Stimulated activated CD4-positive, alpha-beta T cell treated with anti-CD3 and anti-CD28 coated beads, Interleukin-2, amount 100 ng/mL, for 4 hours (primary cell): ENCODE measurements around the gene IL5RA.

ENCODE experiments used
- DNase-seq: peaks from one replicate; pipeline ENCODE4 v3.0.0-alpha.2; 2020; ENCODE audit warnings: low read depth

IL5RA gene, protein sequence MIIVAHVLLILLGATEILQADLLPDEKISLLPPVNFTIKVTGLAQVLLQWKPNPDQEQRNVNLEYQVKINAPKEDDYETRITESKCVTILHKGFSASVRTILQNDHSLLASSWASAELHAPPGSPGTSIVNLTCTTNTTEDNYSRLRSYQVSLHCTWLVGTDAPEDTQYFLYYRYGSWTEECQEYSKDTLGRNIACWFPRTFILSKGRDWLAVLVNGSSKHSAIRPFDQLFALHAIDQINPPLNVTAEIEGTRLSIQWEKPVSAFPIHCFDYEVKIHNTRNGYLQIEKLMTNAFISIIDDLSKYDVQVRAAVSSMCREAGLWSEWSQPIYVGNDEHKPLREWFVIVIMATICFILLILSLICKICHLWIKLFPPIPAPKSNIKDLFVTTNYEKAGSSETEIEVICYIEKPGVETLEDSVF

GRCh38 chr3:3110299-3110630 lies at the start of gene IL5RA:
TSS of gene IL5RA (minus strand) at chr3:3110374. CDS start at chr3:3104984, 5,390 bp downstream.
- DNase-seq, result no peak

- no peak for DNase-seq
Observed at GRCh38 chr3:3157484-3157883, 47.3 kb upstream of the IL5RA start.

DNA sequence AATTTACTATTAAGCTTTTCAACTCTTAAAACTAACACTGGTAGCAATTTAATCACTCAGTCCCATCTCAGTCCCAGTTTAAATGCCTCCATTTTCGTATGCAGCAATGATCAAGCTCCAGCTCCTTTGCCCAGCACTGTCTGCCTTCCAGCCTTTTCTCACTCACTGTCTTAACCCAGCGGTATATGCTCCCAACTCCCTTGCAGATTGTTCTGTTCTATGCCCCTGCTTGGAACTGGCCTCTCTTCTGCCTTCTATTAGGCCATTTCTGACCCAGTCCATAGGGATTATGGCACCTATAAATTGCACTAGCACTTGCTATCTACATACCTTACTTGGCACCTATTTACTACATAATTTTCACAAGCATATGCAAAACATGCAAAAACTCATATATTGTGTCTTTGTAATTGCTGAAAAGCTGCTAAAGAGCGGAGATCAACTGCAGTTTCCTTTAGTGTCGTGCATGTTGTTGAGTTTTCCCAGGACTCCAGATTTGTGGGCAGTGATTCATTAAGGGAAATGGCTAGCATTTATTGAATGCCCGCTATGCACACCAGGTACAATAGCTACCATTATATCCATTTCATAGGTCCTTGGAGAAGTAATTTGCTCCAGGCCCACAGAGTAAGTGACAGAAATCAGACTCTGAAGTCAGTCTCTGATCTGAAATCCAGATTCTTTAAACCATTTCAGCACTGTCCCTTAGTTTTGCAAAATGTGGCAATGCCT lies 44.9 kb upstream of the IL5RA start:
- DNase-seq, result no peak

DNA sequence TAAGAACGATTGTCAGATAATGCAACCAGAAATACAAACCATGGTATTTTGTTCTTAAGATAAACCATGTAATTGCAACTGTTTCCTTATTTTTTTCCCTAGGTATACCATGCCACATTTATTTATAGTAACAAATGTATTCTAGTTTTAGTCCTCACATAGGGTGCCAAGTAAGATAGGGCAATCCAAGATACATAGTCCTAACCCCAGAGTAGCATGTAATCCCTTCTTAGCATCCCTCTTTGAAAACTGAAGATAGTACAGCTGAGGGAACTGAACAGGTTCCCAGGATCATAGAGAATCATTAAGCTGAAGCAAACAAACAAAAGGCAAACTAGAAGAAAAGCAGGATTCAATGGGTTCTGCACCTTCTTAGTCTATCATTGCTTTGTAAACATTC lies 41.3 kb upstream of the IL5RA start:
- DNase-seq, result no peak

DNA sequence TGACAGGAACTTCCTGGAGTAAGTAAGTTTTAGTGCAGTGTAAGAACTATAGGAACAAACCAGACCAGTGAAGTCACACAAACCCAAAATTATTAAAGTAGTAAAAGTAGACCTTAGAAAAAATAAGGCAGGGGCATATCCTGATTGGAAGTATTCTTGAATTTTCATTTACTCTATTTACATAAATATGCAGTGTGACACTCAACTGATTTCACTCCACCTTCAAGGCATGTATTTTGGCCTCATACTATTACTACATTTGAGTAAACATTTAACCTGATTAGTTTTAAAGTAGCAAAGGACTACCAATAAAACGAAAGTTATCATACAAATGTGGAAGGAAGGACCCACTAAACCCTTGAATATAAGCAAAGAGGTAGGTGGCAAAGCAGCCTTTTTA lies 39.4 kb upstream of the IL5RA start:
- no peak for DNase-seq

DNA sequence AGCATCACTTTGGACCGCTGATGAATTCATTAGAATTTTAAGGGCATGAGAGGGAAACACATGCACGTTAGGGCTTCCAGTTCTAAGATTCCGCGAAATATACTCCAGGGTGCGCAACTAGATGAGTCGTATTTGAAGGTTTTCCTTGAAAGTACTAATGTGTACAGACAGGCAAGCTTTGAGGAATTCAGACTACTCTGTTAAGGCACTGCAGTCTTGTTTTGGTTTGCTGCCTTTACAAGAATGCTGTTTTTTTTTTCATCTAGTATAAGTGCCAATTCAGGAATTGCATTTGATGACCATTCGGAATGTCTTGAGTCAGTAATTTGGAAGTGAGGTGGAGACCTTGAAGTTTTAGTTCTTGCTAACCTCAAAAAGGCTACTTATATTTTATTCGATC lies 35.7 kb upstream of the IL5RA start:
- no peak for DNase-seq

DNA sequence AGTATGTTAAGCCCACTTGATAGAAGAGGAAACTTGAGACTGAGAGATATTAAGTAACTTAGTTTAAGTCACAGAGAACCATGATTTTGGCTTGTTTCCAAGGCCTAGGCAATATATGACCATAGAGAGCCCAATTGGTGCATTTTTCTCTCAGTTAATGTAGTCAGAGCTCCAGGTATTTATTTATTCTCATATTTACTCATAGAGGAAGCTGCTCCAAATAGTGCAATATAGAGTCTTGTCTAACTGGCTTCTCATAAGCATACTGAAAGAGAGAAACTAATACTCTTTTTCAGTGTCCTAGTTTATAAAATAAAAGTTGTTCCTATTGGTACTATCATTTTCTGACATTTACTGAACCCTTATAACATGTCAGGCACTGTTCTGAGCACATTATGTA lies 31.8 kb upstream of the IL5RA start:
- DNase-seq, result no peak

DNA sequence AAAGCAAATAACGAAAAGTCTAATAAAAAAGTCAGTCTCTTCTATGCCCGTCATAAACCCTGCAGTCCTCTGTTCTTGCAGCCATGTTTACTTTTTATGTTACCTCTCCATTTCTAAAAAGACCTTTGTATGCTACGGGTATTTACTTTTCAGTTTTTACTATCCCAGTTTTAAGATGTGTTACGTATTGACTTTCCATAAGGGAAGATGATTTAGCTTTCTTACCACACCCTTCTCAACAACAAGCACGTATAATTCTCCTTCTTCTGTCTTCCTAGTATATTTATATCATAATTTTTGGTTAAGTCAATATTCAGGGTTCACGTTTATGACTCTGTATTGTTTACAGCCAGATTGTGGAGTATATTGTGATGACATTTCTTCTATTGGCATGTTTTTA lies 27.4 kb upstream of the IL5RA start:
- DNase-seq, result no peak

DNA sequence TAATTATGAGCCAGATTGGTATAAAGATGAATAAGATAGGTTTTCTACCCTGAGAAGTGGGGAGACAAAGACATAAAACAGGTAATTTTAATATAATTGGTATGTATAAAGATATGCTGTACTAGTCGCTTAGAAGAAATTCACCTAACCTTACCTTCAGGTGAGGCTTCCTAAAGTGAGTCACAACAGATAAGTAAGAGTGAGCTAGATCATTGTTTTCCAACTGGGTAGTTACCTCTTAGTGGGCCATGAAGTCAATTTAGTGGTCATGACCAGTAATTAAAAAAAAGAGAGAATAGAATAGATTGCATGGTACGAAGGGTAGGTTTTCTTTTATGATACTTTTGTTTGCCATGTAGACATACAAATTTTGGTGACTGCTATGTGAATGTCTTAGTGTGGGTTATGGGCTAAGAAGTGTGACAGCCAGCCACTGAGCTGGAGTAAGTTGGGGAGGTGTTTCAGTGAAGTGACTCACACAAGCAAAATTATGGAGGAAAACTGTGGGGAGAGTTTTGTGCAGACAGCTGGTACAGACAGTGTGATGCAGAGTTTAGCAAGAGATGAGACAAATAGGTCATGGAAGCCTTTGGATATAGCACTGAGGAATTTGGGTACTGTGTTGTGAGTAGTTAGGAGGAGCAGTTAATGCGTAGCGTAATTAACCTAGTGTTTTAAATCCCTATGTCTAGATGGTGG lies 24.7 kb upstream of the IL5RA start:
- DNase-seq, result no peak

DNA sequence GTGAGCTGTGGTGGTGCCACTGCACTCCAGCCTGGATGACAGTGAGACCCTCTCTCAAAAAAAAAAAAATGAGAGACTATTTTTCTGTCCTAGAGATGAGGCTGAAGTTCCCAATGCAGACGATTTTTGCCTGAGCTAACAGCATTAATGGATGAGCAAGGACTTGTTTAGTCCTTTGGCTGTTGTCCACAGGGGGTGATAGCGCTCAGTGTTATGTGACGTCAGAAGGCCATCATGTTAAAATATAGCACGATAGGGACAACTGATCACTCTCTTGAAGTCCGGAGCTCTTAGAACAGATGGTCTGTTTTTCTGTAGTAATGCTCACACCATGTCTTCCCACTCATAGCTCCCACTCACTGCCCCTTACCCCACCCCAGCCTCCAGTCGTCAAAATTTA lies 23.3 kb upstream of the IL5RA start:
- no peak for DNase-seq

DNA sequence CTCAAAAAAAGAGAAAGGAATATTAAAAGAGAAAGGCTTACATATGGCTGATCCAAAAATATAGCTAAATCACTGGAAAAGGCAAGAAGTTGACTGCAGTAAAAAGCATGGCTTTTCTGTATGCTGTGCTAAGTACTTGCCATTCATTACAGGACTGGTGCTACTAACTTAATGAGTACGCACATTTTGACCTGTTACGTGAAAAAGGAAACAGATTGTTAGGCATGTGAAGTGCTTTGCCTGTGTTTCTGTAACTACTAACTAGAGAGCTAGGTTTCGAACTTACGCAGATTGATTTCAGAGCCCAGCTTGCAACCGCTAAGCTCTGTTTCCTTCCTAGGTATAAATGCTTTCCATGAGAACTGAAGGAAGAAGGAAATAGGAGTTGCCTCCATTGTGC lies 19.4 kb upstream of the IL5RA start:
- no peak for DNase-seq

DNA sequence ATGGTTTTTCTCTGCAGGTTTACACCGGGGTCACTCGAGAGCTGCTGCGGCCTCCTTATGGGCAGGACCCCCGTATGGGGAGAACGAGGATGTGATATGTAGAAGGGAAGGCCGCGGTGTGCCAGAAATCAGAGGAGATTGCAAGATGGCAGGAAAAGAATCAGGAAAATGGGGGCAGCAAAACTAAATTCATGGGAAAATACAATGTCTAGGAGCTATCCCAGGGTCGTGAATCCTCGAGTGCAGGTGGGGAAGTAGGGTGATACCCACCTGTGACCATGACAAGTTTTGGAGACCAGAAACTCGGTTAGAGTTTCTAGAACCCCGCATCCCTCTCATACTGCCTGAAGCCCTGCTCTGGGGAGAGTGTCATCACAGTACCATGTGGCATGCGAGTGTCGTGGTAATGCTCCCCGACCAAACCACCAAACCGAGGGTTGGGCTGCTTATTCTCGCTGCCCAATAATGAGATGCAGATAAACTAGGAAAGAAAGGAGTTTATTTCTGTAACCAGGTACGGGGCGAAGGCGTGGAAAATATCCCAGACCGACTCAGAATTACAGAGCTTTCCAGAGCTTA lies 17.3 kb upstream of the IL5RA start:
- no peak for DNase-seq

GRCh38 chr3:3126477-3127431 lies 16.6 kb upstream of the IL5RA start, which contains the start of gene TRNT1:
TSS of gene TRNT1 (plus strand) at chr3:3126940. CDS start at chr3:3129041, 2,101 bp downstream.
- peak; percentile 96 for DNase-seq

GRCh38 chr3:3125977-3126376 lies 15.8 kb upstream of the IL5RA start:
- DNase-seq, result no peak

DNA sequence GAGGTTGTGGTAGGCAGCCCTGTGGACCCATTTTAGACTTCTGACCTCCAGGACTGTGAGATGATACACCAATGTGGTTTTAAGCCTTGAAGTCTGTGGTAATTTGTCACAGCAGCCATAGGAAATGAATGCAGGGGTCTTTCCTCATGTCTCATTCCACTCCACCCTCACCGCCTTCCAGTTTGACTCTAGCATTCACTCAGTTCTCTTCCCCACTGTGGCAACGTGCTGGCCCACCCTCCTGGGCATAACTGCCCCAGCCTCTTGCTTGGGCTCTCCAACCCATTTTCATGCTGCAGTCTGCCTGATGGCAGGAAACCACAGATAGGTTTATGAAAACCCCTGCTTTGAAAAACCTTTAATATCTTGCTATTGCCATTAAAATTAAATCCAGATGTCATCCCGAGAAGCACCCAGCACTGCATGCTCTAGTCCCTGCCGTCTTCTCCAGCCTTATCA lies 9.2 kb upstream of the IL5RA start:
- DNase-seq, result no peak

DNA sequence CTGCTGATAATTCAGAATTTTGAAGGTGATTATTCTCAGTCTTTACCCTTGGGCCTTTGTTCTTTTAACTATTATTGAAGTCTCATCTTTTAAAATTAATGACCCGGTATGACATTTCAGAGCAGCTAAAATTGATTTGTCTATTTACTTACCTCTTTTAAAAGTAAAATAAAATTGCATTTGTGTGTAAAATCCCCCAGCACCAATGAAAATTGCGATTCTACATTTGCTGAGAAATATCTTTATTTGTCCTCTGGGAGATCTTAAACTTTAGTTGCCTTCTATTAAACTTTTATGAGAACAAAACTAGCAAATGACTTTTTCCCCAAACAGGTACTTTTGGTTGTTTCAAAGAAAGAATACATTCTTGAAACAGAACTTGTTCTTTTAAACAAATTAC lies 7.5 kb upstream of the IL5RA start:
- DNase-seq, result no peak

DNA sequence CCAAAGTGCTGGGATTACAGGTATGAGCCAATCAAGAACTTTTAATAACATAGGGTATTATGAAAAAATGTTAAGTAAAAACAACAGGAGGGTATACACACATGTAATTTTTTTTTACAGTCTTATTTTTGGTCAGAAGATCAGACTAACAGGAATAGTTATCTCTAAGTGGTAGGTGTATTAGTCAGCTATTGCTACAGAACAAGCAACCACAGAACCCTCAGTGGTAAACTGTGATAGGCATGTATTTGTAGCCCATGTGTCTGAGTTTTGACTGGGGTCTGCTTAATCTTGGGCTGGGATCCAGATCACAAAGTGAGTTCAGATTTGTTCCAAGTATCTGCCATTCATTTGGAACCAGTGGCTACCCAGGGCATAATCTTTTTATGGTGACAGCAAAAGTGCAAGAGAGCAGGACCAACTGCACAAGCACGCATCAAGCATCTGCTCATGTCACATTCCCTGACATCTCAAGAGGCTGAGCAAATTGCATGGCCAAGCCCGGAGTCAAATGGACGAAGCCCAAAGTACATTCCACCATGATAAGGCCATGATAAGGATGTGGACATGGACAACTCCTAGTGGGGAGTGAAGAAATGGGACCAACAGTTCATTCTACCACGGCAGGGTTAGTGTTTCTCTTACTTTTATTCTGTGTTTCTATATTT lies 3.0 kb upstream of the IL5RA start:
- DNase-seq, result no peak

DNA sequence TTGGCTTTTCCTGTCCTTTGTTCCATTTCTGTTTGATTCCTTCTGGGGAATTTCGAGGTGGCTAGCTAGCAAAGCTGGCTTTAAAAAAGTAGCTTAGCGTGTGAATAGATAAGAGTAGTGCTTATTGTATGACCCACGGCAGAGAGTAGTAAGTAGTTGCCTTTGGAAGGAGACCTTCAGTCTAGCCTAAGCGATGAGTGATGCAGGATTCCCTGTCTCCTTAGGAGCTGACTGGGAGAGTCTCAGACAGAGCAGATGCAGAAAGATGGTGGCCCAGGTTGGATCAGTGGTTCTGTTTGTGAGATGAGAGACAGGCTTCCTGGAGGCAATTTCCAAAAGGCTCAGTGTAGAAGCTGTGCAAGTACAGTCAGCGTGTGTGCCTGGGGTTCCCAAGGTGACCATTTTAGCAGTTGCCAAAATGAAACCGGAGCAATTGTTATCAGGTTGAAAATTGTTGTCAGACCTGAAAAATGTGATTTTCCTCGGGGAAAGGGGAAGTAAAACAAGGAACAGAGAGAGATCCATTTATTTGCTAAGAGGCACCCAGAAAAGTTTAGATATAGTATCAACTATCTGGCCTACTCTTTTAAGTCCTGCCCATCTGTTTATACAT lies 681 bp upstream of the IL5RA start:
- DNase-seq, result no peak

DNA sequence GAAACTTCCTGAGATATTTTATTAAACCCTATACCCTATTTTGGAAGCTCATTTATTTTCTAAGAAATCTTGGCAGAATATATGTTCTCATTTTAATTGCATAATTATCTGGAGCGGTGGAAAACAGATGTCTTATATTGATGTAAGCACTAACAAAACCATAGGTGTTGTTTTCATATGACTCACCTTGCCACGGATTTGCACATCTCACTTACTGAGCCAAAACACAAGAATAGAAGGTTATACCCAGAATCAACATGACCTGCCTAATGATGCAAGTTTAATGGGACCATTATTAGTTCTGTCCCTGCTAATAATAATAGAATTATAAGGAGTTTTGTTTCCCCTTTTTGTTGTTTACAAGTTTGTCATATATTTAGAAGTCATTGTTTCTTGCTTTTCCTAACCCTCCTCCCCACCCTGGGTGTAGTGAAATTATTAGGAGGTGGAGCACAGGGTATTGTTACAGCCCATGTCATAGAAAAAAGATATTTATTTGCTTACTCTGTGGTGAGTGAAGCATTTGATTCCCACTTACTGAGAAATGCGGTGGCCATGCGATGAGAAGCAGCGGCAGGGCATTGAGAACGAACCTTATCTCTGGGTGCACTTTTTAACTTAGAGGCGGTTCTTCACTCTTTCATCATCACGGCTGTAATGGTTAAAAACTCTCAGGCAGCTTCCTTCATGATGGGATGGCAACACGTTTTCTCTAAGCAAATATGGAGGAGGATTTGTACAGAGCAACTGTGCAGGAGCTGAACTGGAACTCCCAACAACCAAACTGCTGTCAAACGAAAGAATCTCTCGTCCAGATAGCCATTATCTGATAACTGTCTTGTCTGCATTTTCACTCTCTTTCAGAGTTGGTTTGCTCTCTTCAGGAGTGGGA lies 521 bp downstream of the IL5RA start:
- DNase-seq, result no peak
